NCI-H1092 (cell line): Measurements from ENCODE around the gene NHLRC4.

Experiments
- DNase-seq: peaks from one replicate; lab custom pipeline; 2025; lab: John Stamatoyannopoulos, UW

The NHLRC4 gene

DNA sequence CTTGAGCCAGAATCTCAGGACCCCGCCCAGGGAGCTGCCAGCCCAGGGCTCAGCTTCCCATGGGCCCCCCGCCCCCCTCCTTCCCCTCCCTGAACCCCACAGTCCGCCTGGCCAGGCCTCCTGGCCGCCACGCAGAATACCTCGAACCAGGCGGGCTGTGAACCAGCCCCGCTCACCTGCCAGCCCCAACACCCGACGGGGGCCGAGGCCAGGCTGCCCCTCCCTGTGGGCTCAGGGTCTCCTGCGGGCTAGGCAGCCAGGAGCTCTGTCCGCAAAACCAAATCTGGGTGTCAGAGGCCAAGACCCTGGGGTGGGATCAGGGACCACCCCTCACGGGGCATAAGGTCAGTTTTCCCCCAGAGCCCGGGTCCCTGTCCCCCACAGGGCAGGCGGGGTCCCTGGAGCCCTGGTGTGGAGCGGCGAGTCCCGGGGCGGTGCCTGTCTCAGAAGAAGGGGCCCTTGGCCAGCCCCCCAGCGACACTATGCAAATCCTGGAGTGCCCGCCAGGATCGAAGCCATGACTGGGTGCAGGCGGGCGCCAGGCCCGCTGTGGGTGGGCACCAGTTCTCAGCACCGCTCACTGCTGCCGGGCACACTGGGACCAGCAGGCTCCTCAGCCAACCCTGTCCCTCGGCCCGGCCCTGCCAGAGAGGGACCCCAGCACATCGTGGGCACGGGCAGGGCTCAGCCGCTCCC lies 13.1 kb upstream of the NHLRC4 start:
- DNase-seq = no peak

DNA sequence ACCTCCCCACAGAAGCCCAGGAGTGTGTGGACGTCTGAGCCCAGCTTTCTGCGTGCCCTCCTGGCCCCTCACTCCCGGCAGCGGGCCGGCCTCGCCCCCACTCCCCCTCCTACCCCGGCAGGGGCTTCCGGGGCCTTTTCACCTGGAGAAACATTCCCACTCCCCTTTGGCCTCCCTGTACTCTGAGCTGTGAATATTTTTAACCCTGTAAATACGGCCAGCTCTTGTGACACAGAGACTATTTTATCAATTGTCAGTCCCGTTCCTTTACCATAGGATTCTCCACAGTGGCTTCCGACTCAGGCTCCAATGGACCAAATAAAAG lies 12.5 kb upstream of the NHLRC4 start:
- DNase-seq = no peak

DNA sequence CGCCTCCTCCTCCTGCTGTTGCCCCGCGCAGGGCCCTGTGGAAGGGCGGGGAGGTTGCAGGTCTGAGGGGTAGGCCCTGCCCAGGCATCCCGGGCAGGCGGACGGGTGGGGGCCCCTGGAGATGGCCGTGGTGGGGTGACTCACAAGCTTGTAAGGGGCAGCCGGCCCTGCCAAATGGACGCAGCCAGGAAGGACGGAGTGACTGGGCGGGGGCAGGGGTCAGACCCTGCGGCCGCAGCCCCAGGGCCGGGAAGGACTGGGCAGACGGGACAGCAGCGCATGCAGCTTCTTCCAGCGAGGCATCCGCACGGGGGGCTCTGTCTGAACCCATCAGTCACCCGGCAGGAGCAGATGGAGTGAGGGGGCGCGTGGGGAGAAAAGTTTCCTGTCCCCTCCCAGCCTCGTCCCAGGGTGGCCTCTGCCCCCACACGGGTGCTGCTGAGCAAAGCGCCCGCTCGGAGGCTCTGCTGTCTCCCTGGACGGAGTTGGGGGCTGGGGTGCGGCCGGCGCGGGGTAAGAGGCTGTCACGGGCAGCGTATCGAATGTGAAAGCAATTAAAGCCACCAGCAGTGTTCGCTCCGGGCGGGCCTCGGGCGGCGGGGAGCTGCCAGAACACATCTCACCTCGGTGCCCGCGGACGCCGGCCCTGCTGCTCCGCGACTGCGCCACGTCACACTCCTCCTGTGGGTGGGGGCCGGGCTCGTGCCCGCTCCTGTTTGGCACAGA lies 12.0 kb upstream of the NHLRC4 start:
- DNase-seq = no peak

DNA sequence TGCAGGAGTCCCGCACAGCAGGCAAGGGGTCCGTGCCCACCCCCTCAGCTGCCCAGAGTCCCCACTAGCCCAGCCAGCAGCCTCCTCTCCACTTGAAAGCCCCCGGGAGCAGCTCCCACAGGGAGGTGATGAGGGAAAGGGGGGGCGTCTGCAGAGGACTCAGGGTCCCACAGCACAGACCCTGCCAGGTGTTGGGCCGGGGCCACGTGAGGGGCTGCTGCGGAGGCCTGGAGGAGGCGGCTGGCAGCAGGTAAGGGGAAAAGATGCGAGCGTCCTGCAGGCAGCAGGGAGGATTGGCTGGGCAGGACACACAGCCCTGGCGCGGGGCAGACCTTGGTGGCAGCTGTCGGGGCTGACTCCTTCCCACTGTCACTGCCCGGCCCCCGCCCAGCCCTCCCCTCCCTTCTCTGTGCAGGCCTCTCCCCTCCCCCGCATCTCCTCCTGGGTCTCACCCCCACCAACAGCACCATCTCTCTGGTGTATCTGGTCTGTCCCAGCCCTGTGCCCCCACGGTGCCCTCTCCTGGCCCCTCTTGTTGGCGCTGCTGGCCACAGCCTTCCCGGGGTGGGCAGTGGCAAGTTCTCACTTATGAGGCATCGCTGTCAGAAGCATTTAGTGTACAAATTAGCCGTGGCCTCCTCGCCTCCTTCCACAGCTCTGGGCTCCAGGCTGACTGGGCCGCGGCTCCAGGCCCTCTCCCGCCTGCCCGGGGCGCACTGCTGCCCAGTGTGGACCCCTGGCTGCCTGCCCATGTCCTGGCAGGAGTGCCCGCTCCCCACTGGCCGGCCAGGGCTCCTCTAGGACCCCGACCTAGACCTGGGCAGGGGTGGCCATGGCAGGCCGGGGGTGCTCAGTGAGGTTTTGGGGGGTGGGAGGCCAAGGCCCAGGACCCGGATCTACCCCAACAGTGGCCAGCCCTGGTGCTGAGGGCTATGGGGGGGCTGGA lies 11.0 kb upstream of the NHLRC4 start:
- no peak for DNase-seq

DNA sequence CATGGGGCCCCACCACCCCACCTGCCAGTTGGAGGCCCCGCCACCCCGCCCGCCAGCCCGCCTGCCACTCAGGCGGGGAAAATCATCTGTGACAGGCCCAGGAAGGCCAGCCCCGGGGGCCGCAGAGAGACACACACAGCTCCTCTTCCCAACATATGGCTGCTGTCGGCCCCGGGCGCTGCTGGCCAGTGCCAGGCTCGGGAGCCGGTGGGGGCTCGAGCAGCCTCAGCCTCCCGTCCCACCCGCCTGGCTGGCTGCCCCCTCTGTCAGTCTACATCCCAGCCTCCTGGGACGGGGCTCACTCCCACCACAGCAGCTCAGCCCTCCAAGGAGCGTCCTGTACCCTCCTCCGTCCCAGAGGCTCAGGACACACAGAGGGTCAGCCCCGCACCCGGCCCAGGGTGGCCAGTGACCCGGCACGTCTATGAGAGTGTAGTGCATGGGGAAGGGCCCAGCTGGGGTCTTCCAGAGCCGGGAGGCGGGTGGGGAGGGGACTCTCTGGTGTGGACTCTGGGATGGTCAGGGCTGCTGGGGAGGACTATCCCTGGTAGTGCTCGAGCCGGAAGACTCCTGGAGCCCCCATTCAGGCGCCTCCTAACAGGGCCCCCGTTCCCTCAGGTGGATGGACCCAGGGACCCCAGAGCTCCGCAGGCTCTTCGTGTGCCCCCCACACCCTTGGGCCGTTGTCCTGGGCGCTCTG lies 10.2 kb upstream of the NHLRC4 start:
- no peak for DNase-seq

DNA sequence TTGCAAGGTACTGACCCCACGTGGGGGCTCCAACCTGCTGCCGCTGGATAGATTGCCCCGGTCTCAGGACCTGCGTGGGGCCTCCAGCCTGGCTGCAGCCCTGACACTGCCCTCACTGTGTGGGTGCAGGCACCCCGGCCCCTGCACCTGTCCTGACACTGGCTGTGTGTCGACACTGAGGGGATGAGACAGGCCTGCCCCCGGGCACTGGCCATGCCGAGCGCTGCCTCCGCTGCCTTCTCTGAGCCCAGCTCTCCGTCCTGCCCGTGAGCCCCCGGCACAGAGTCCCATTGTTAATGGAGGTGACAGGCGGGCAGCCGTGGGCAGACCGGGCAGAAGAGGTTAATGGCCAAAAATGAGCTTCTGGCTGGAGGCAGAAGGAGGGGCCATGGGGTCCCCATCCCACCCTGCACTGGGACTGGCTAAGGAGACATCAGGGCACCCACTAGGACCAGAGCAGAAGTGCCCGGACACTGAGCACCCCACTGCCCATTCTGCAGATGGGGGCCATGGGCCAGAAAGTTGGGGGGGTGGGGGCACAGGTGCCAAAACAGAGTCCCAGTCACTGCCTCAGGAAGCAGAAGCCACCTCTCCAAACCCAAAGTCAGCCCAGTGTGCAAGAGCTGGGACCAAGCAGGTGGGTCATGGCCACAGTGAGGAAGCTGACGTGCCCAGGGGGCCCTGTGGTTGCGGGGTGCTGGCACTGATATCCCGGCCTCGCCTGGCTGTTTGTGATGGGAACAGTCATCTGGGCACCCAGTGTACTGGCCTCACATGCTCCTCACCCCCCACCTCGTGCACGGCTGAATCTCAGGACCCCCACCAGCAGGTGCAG lies 9.1 kb upstream of the NHLRC4 start:
- no peak for DNase-seq

DNA sequence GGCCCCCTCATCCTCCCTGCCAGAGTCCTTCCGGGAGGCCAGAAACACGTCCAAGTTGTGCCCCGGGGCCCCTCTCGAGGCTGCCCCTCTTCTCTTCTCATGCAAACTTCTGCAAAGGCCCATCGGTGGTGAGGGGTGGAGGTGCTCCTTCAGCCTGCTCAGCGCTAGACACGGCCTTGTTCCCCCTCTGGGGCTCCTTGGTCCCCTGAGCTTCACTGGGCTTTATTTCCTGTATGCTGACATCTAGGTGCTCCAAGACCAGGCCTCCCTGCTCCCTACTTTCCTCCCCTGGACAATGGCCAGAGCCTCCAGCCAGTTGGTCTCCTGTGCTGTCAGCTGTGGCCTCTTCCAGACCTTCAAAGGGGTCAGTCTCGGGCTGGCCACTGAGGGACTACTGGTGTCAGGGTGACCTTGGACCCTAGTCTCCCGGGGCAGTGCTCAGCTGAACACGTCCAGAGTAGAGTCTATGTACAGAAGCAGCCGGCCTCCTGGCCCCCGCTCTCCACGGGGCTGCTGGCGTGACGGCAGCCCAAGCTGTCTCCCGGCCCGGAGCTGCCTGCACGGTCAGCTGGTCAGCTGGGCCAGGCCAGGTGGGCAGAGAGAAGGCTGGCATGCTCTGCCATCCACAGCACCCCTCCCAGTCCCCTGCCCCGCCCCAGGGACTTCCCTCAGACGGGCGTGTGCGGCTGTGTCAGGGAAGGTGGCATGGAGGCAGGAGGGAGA lies 8.3 kb upstream of the NHLRC4 start:
- DNase-seq = no peak

DNA sequence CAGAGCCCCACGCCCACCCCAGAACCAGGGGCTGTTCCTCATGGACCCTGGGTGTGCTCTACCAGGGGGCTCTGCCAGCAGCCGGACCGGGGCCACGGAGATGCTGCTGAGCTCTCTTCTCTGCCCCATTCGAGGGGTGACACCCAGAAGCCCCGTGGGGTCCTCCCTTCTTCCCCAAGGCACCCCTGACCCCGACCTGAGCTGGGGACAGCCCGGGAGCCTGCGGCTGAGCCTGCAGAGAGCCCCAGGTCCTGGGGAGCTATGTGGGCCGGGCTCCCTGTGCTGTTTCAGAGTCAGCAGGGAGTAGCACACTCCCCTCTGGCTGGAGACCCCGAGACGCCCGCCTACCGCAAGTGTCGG lies 7.8 kb upstream of the NHLRC4 start:
- DNase-seq = no peak

DNA sequence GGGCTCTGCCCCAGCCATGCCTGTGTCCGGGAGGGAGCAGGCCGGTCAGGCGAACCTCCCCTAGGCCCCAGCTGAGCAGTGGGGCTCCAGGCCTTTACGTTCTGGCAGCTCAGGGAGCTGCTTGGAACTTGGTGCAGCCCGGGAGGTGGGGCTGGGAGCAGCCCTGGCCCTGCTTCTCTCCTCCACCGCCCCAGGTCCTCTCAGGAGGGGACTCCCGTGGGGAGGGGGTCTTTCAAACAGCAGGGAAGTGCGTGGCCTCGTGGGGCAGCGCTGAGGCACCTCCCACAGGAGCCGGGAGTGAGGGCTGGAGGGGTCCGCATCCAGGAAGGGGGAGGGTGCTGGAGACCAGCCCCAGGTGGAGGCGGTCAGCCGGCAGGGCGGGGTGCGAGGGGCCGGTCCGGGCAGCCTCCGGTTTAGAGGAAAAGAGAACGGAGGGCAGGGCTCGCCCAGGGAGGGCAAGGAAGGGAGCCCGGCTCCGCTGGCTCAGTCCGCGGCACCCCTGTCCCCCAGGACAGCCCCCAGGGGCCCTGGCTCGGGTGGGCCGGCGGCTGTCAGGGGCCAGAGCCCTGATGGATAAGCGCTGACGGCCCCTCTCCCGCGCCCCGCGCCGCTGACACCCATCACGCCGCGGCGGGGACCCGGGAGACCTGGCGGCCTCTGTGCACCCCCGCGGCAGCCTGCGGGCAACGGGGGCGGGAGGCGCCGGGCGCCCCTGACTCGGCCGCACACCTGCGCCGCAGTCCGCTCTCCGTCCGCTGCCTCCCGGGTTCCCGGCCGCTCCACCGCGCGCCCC lies 7.2 kb upstream of the NHLRC4 start:
- DNase-seq = no peak

DNA sequence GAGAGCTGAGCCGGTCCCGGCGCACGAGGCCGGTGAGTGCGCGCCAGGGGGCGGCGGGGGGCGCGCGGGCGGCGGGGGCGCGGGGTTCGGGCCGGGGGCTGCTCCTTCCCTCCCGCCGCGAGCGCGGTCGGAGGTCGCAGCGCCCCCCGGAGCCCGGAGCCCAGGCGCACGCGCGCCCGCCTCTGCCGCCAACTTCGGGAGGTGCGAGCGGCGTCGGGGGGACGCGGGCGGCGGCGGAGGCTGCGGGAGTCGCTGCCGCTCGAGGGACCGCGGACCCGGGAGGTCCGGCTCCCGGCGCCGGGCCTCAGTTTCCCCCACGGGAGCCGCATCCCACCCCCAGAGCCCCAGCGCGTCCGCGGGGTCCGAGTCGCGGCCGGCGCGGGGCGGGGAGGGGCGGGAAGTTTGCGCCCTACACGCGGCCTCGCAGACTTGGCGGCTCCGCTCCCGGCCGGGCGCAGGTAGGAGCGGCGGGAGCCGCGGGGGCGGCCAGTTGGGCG lies 6.6 kb upstream of the NHLRC4 start, which contains the start of gene PRR35:
TSS of gene PRR35 (plus strand) at position 191 of the 497 bp plus-strand sequence. CDS start 2,901 bp downstream, outside the sequence.
- DNase-seq = no peak

DNA sequence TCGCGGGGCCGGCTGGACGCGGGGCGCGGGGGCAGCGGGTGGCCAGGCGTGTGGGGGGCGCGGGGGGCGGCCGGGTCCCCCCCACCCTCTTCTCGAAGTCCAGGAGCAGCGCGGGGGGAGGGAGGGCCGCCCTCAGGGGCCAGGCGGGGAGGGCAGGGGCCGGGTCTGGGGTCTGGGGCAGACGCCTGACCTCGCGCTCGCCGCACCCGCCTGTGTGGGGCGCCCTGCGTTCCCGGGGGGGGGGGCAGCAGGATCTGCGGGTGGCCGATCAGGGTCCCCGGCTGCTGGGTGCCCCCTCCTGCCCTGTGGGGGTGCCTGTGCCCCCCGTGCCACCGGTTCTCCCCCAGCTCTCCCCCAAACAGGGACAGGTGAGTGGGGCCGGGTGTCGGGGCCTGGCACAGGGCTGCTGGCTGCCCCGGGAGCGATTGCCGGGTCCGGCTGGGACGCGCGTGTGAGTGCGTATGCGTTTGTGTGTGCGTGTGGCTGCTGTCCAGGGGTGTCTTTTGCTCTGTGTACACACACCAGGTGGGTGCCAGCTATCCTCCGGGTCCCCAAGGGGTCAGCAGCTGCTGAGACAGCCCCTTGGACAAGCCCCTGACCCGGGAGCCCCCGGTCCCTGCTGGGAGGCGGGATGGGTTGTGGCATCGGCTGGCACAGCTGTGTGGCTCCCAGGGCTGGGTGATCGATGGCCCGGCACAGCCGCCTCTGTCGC lies 5.9 kb upstream of the NHLRC4 start:
- no peak for DNase-seq

DNA sequence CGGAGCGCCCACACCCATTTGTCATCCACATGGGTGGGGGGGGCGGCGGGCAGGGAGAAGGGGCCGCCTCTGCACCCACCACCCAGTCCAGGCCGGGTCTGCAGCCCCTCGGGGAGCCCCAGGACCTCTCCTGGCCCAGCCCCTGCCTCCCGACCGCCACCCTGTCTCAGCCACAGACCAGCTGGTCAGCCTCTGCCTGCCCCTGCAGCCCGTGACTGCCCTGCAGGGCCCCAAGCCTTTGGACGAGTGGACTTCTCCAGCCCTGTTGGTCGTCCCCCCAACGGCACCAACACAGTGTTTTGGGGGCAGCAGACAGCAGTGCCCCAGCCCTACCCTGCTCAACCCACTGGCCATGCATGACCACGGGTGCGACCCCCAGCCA lies 5.4 kb upstream of the NHLRC4 start:
- no peak for DNase-seq

DNA sequence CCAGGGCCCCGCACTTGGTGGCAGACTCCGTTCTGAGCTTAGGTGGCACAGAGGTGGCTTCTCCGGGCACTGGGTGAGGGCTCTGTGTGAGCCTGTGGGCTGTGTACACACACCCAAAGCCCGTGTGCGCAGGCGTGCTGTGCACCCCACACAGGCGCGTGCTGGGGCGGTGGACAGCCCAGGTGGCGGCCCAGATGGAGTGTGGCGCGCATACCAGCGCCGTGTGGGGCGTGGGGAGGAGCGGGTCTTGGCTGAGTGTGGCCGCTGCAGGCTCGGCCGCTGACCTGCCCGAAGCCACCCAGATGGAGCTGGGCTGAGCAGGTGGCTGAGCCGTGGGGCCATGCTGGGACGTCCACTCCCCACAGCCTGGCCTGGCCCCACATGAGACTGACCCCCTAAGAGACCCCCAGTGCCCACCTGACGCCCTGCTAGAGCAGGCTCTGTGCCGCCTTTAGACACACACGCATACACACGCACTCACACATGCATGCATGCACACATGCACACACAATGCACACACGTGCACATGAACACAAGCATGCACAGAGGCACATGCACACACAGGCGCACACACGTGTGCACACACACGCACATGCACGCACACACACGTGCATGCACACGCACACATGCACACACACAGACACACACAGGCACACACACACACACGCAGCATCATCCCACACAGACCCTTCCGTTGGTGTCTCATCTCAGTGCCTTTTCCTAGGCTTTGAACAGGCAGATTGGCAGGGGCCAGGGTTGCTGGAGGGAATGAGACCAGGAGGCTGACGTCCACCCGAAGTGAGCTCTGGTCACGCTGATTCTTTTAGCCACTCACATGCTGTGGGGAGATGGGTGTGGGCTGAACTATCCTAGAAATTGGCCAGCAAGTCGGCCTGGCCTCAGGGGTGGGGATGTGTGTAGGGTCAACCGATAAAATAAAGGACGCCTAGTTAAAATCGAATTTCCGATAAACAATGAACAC lies 4.6 kb upstream of the NHLRC4 start:
- DNase-seq = no peak

DNA sequence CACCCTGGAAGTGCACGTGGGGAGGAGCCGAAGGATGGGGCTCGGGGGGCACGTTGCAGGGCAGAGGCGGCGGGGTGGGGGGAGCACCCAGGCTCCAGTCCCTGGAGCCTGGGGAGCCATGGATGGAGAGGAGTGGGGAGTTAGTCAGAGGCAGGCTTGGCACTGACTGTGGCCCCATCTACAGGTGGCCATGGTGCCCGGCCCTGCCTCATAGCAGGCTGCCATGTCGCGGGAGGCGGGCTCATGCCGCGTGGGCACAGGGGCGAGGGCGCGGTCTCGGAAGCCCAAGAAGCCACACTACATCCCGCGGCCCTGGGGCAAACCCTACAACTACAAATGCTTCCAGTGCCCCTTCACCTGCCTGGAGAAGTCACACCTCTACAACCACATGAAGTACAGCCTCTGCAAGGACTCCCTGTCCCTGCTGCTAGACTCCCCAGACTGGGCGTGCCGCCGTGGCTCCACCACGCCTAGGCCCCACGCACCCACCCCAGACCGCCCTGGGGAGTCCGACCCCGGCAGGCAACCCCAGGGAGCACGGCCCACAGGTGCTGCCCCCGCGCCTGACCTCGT lies 3.6 kb upstream of the NHLRC4 start:
- DNase-seq = no peak

DNA sequence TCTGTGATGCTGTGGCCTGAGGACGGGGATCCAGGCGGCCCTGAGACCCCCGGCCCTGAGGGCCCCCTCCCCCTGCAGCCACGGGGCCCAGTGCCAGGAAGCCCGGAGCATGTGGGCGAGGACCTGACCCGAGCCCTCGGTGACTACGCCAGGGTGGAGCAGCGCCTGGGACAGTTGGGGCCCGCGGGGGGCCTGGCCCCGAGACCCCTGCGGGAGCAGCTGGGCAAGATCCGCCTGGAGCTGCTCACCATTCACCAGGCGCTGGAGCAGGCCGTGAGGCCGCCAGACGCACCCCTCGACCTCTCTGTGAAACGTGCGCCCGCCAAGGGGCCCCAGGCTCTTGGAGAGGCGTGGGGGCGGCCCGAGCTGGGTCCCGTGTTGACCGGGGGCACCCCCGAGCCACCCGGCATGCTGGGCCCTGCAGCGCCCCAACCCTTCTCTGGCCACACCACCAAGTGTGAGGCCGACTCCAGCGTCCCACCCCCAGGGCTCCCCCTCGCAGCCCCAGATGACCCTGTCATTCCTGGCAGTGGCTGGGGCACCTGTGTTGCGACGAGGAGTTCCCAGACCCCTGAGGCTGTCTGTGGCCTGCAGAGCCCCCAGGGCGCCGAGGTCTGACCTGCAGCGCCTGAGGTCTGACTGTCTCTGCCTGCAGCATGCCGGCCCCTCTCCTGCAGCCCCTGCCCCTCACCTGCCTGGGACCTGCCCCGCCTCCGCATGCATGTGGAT lies 2.0 kb upstream of the NHLRC4 start:
- no peak for DNase-seq

DNA sequence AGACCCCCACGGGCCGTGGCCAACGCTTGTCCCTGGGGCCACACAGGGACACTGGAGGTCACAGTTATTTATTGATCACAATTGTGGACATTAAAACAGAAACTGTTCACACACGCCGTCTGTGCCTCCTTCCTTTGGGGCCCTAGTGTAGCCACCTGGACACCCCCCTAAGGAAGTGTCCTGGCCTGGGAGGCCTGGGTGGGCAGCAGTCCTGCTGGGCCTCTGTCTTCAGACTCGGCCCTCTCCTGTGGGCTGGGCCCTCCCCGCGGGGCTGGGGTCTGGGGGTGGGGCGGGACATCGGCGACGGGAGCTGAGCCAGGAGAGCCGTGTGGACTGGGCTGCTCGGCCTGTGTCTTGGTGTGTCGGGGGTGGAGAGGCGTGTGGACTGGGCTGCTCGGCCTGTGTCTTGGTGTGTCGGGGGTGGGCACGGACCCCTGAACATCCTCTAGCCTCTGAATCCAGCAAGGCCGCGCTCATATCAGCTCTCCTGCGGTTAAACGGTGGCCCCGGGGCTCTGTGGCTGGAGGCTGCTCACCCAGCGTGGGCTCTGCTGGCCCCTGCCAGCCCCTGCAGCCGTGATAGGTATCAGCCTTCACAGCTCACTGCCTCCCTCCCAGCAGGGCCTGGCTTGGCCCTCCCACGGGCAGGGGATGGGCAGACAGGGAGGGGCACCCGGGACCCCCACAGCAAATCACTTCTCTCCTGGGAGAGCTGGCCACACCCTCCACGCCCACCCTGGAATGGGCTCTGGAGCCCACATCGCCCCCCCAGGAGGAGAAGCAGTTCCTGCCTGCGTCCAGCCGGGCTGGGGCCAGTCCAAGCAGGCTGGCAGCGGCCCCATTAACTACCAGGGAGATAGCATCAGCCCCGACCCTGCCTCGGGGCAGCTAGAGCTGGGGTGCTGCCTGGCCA lies 1.1 kb upstream of the NHLRC4 start:
- no peak for DNase-seq
